OCI-LY3 (cell line): ENCODE results near the gene KCNN3.

Experiments used
- CTCF ChIP-seq: fragments of 200-600, 300-600 bp; sonication (generic); IDR thresholded peaks from 2 replicates; pipeline ENCODE4 v1.5.1; 2014; ENCODE audit warnings: antibody characterized with exemption, low read length, low read depth
- EZH2phosphoT487 ChIP-seq: fragments of 200-600 bp; shearing (Covaris generic); IDR thresholded peaks from 2 replicates; pipeline ENCODE4 v1.6.1; 2018; ENCODE audit warnings: antibody characterized with exemption, mixed run types, low read depth

GRCh38 chr1:154820646-154821045, 49.4 kb downstream of the KCNN3 start:
- TF ChIP-seq CTCF (no peak), EZH2phosphoT487 (no peak)
